Renal cortex interstitium (tissue), 11 donors: ENCODE measurements around the gene SEZ6. TPM values are rescaled to one million over a fixed set of nuclear protein-coding genes. Genes with fewer than 3 reads are reported as not detected.

Experiments
- DNase-seq, 11 donors: peaks; one replicate each; pipeline ENCODE4 v3.0.0-alpha.2; 2013; ENCODE audit warnings: low read depth in 9 of 11, low spot score in 4 of 11; ENCODE audit errors: extremely low read depth in 1 of 11
- polyA plus RNA-seq, 3 donors: library from polyadenylated mRNA; unstranded; fragments of 120-200 nt; gene quantifications; one replicate each; pipeline ENCODE4 v1.2.1, GENCODE V29; 2013; ENCODE audit not compliant: insufficient read length in 3 of 3

Gene SEZ6
- polyA plus RNA-seq, 3 donors = 0.20 to 0.41 (median 0.23) TPM

DNA sequence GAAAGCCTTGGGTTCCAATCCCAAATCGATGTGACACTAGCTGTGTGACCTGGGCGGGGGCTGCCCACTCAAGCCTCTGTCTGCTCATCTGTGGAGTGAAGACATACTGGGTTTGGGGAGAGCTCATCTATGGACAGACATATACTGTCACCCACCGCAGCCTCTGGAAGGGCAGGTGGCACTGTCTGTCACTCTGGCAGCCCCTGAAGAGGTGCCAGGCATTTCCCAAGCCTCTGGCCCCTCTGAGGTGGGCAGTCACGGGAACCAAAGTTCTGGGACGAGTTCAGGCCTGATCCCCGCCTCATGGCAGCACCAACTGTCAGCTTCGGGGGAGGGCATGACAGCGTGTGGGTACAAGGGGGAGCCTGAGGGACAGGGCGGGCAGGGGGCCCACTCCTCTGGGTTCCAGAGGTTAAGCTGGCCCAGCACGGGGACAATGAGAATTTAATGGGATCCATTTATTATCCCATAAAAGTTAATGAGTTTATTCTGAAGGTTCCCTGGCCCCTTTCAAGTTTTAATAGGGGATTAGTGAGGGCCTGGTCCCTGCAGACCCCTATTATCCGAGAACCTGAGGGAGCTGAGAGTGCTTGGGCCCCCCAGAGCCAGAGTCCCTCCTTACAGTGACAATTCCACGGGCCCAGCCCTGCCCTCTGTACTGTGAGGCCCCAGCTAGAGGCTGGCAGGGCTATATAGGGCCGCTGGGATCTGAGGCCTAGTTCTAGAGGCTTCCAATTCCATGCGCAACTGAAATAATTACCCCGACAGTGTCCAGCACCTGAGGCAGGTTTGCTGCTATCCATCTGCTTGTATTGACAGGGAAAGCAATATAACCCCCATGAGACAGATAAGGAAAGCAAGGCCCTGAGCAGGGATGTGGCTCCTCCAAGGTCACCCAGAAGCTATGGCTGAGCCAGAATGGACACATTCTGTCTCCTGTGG, 18.8 kb downstream of the SEZ6 start:
- DNase-seq = no peak

DNA sequence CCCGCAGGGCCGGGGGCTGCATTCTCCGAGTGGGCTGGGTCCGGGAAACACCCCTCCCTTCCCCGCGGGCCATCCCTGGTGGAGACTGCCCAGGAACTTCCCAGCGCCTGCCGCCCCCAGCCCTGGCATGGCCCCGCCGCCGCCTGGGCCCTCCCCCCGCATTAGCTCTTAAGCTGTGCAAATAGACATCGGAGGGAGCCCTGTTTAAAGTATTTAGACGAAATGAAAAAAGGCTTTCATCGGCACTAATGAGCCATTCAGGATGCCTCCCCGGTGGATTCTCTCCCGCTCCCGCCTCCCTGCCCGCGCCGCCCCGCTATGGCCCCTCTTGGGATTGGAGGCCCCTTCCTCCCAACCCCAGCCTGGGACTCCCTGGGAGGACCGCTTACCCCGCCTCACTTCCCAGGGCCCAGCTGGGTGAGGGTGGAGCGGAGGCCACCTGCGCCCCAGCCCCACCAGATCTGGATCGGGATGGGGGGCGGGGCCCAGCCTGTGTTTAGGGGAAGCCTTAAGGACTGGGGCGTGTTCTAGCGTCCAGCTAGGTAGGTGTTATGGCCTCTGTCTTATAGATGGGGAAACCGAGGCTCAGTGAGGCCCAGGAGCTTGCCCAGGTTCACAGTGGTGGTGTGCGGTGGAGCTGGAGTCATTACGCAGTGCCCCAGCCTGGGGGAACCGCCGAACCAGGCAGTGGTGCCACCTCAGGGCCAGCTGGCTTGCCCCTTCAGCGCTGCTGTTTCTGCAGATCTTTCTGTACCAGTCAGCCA, 19.7 kb downstream of the SEZ6 start:
- DNase-seq = no peak

DNA sequence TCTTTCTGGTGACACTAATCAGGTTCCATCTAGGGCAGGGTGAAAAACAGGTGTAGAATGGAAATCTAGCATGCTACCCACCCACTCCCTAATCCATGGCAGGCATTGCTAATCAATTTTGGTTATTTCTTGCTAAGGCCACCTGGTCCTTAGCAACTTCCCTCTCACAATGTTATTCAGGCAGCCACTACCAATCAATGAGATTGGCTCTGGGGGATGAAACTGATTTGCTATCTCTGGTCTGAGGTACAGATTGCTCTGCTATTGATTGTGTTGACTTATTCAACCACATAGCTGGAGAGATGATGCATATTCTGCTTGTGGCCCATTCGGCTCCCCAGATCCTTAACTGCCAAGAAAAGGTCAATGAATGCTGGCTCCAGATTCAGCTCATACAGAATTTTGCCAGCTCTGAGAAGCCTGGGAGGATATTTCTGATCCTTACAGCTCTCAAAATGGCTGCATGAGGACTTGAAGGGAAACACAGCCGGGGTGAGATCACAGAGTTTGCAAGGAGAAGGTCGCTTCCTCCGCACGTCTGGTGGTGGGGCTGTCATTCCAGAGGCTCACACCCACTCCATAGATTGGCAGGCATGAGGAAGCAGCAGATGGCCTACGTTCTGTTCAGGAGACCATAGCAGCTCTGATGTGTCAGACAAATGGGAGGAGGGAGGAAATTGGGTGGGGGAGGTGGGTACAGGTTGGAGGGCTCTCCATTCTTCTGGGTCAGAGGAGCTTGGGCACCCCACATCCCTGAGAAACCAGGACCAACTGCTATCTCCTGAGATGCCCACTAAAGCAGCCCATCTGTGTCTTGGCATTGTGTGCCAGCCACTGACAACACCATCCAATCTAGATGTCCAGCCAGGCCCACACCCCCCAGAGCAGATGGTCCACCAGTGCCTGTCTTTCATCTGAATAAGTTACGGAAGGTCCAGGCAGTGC, 22.3 kb downstream of the SEZ6 start:
- no peak for DNase-seq

DNA sequence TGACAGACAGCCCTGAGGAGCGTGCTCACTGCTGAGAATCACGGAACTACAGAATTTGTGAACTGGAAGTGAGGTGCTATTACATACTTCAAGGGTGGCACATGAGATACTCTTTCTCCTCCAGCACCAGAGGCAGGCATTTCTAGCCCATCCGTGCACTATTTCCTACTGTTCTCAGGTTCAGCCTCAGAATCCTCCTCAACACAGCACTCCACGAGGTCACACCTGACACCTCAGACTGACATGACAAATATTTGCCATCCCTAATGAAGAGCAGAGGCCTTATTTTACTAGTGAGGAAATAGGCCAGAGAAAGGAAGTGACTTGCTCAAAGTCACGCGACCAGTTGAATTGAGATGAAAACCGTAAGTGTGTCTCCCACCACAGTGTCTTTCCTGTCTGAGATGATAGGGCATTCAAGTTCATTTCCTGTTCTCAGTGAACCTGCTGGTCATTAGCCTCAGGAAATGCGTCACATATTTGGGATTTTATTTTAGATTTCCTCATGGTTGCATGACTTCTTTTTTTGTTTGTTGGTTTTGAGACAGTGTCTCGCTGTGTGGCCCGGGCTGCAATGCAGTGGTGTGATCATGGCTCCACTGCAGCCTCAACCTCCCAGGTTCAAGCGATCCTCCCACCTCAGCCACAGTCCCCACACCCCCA, 23.6 kb downstream of the SEZ6 start:
- DNase-seq = no peak

DNA sequence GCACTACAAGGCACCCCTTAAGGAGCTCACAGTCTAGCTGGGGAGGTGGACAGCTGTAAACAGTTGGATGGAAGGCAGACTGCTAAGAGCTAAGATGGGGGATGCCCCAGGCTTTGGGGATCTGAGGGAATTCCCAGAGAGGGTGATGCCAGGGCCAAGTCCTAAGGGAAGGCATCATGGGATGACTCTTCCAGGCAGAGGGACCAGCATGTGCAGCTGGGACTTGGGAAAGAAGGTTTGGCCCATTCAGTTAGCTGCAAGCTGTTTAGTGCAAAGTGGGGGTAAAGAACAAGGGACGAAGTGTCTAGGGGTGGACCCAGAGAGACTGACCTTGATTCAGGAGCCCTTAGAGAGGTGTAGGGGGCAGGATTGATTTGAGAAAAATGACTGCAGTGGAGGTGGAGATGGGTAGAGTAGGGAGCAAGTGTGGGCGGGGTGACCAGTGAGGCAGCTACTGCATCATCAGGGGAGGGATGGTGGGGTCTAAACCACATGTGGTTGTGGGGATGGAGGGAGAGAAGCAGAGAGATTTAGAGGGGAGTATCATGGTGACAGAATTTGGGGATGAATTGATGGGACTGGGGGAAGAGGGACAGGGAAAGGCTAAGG, 27.4 kb downstream of the SEZ6 start:
- no peak for DNase-seq

DNA sequence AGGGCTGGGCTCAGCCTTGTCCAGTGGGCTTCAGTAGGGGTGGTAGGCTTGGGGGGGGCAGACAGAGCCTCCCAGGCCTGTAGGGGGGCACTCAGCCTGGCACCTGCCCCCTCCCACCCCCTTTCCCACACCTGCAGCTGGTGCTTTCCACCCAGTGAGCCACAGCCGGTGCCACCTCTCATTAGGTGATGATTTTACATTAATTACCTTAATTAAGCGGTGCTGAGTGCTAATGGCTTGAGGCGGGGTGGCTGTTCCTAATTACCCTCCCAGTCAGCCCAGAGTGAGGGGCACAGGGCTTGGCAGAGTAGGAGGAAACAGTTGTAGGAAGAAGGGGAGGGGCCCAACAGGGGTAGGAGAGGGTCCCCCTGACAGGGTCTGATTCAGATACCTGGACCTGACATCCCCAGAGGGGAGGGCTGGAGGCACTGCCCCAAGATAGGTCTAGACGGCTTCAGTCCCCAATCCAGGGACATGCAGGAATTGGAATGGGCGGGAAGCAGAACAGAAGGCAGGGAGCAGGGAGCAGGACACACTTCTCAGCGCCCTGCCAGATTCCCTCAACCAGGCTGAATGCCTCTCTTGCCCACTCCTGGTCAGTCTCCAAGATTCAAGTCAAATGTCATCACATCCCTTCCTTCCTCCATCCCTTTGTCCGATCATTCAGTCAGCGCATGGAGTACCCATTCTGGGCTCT, 28.0 kb downstream of the SEZ6 start:
- DNase-seq = no peak

DNA sequence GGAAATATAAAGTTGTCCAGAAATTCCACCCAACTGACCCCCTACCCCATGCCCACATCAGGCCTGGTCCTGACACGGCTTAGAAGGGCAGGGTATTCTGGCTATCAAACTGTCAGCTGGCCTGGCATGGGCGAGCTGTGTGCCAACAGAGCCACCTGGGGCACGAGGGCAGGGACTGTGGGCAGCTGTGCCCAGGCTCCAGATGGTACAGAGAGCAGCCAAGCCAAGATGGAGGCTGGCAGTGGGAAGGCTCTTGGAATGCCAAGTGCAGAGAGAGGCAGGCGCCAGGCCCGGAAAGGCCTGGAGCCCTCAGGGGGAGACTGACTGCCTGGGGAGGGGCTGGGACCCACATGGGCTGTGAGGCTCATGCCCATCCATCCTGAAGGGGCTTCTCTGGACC, 30.2 kb downstream of the SEZ6 start:
- DNase-seq = no peak

DNA sequence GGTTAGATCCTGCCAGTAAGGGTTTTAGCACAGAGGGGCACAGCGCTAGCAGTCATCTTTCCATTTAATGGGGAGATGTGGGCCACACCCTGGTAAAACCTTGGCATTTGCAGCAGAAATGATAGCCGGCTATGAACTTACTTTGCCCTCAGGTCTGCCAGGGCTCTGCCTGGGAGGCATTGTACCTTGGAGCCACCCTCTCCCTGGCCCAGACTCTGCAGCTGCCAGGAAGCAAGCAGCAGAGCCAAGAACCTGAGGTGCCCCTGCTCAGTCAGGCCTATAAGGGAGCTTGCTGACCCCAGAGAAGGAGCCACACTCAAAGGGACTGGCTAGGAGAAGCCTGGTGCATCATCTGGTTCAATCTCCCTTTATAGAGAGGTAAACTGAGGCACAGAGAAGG, 30.8 kb downstream of the SEZ6 start:
- DNase-seq = no peak

DNA sequence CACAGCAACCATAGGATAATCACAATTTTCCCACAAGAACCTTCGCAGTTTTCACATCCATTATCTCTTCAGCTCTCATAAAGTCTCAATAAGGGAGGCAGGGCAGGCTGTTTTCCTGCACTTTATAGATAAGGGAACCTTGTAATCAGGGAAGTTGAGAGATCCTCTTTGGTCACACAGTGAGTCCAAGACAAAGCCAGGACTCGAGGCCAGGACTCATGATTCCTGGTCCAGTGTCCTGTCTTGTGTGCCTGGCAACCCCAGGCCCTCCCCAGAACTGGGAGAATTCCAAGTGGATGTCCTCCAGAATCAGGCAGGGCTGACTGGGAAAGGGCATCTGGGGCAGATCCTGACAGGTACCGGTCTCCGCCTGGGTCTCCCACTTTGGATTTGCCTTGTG, 31.4 kb downstream of the SEZ6 start:
- no peak for DNase-seq

DNA sequence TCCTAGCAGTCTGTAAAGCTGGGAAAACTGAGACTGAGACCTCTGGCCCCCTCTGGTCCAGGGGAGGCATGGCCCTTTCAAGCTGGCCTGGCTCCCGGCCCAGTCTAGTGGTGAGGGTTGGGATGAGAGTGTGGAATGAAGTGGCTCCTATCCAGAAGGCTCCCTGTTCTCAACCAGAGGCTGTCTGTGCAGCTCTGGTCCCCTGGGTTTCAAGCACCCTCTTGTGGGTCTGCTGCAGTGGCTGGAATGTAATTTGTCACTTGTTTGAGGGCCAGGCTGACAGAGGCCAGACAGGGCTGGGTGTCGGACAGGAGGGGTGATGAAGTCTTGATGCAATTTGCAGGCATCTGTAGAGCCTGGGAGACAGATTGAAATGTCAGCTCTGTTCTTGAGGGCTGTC, 32.4 kb downstream of the SEZ6 start:
- DNase-seq = no peak

DNA sequence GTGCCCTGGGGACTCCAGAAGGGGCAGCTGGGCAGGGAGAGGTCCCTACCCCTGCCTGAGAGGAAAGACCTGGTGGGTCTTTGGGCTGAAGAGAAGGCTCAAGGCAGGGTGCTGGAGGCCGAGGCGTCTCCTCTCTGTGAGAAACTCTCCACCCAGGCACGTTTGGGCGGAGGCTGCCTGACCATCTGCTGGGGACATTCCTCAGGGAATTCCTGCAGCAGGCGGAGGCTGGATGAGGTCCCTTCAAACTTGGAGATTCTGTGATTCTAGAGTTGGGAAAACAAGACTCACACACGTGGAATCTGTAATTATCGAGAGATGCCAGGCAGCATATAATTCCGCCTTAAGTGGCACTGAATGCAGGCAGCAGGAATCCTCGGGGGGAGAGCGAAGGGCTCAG, 33.4 kb downstream of the SEZ6 start:
- DNase-seq = no peak

DNA sequence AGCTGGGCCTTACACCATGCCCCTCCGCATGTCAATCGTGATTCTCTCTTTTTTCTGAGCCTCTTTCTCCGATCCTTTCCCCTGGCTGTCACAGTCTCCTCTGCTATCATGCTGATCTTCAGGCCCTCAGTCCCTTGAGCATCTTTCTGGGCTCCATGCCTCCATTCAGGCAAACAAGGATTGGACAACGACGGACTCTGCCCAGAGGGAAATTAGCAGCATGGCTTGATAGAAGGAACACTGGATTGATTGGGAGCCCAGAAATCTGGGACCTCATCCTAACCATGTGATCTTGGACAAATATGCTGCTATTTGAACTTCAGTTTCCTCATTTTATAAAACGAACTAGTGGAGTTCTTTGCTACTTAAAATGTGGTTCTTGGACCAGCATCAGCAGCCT, 35.0 kb downstream of the SEZ6 start:
- no peak for DNase-seq

DNA sequence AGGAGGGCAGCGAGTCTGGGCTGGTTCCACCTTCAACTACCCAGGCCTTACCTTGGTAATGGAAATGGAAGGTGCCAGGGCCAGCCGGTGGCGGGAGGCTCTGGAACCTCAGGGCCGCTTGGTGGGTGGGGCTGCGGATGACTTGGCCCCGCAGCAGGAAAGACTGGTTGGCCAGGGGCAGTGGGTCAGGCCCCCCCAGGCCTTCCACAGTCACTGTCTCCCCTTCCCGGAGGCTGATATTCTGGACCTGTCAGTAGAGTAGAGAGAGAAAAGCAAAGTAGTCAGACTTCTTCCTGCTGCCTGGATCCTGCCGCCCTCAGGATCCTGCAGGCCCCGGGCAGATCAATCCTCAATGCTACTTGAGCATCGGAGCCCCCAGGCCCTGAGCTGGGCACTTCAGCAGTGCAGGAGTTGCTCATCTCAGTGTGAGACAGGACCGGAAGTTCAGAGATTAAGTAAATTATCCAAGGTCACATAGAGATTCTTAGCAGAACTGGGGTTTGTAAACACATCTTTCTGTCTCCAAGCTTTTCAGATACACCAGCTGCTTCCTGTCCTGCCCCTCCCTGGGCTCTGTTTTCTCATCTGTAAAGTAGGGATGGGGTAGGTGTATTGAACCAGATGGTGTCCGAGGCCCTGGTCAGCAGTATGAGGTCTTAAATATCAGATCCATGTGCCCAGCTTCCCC, 36.0 kb downstream of the SEZ6 start:
- DNase-seq = no peak

DNA sequence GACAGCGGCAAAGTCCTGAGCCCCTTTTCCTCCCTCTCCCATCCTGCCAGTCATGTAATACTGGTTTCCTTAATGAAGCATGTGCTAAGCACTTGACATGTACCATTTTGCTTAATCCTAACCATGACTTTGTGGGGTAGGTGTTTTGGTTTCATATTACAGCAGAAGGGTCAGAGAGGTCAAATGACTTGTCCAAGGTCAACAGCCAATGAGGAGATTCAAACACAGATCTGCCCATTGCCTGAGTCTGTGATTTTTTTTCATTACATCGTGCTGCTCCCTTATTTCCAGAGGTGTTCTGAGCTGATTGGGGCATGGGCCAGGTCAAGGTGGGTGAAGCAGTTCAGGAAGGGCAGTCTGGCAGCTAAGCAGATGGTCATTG, 36.9 kb downstream of the SEZ6 start:
- DNase-seq = no peak

DNA sequence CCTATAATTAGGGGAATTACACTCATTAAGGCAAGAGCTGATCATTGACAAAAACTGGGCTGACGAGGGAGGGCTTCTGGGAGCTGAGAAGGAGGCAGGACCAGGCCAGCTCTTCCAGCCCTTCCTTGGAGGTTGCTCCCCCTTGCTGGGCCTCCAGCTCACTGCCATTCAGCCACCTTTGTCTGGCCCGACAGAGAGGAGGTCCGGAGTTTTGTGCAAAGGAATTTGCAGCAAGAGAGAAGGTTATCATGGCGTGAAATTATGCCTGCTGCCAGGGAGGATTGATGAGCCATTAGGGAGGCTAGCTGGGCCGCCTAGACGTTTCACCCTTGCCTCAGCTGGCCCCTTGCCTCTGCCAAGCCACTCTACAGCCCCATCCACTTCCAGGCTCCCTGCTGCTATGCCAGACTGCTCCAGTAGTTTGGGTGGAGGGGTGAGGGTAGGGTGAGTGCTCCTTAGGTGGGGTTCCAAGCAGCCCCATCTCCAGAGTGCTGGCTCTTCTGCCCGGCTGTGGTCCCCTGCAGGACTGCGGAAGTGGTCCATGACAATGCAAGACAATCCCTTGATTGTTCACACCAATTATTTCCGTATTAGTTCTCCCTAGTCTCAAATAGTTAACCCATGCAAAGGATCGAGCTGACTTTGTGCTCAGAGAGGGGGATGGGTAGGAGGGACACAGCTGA, 37.5 kb downstream of the SEZ6 start:
- peak in 3 of 11 donors; percentile 57 to 73 (median 71) for DNase-seq

DNA sequence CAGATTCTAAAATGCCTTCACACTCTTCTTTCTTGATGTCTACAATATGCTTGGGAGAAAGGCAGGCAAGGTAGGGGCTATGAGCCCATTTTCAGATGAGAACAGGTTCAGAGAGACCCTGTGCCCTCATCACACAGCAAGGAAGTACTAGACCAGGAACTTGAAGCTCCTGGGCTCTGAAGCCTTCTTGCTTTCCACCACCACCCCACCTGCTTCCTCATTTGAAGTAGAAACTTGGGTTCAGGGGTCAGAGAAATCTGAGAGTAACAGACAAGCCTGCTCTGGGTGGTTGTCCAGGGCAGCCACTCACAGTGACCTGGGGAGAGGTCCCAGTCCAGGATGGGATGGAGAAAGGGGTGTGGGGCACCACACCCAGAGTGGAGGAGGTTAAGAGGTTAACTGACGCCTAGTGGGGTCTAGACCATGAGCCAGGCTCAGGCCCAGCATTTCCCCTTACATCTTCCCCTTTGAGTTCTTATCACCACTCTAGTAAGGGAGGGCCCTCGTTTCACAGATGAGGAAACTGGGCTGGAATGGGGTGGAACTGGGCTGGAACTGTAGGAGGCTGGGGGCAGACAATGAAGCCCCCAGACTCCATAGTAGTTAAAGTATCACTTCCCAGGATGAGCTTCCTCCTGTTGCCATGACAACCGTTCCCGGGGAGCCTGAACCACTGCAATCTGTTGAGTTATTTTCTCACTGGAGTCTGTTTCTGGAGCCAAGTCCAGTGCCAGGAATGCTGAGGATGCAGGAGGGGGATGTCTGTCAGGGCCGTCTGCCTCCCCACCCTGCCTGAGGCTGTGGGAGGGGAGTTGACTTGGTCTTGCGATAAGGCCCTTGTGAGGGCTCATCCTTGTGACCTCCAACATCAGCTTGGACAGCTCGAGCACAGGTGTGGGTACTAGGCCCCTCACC, 38.4 kb downstream of the SEZ6 start:
- DNase-seq = no peak
